ENCODE measurements around the gene TLE3.

TLE3 gene

DNA sequence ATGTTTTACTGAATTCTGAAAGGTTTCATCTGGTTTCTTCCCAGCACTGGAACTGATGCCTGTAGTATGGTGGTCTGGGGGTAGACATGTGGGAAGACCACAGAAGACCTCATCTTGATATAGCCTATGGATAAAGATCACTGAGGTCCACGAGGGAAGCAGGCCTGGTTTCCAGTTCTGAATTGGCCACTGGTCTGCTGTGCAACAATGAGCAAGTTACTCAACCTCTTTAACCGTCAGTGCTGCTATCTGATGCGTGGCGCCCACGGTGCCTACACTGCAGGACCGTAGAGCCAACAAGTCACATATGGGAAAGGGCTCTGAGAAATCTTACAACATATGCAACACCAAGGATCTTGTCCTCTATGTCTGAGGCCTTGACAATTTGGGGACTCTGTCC, 13.3 kb downstream of the TLE3 start:
- TF ChIP-seq, protein P1, sequence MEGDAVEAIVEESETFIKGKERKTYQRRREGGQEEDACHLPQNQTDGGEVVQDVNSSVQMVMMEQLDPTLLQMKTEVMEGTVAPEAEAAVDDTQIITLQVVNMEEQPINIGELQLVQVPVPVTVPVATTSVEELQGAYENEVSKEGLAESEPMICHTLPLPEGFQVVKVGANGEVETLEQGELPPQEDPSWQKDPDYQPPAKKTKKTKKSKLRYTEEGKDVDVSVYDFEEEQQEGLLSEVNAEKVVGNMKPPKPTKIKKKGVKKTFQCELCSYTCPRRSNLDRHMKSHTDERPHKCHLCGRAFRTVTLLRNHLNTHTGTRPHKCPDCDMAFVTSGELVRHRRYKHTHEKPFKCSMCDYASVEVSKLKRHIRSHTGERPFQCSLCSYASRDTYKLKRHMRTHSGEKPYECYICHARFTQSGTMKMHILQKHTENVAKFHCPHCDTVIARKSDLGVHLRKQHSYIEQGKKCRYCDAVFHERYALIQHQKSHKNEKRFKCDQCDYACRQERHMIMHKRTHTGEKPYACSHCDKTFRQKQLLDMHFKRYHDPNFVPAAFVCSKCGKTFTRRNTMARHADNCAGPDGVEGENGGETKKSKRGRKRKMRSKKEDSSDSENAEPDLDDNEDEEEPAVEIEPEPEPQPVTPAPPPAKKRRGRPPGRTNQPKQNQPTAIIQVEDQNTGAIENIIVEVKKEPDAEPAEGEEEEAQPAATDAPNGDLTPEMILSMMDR (IDR thresholded peaks at IDR 0.05; ENCODE audit: control insufficient read depth, insufficient read depth, low read depth, low read length, missing control alignments): no peak
- H3K4me3 ChIP-seq (ENCODE audit: control insufficient read depth, low read depth, low read length): no peak overlapping the region
- no peak for DNase-seq (ENCODE audit: low read depth)

DNA sequence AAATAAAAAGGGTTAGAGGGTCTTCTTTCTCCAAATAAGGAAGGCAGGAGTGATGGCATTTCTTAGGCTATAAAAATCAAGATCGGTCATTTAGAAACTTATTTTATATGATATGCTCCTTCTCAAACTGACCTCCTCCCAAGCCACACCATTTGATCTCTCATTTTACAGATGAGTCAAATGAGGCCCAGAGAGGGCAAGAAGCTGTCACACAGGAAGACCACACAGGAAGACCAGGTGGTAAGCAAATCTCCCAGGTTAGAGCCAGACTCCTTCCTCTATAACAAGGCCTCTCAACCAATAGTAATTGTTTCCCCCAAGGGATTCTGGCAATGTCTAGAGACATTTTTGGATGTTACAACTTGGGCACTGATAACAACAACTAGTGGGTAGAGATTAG, 13.8 kb downstream of the TLE3 start:
- H3K4me3 ChIP-seq (ENCODE audit: control insufficient read depth, low read depth, low read length): no peak overlapping the region
- no peak for DNase-seq (ENCODE audit: low read depth)
- TF ChIP-seq, protein P1 (IDR thresholded peaks at IDR 0.05; ENCODE audit: control insufficient read depth, insufficient read depth, low read depth, low read length, missing control alignments): no peak

DNA sequence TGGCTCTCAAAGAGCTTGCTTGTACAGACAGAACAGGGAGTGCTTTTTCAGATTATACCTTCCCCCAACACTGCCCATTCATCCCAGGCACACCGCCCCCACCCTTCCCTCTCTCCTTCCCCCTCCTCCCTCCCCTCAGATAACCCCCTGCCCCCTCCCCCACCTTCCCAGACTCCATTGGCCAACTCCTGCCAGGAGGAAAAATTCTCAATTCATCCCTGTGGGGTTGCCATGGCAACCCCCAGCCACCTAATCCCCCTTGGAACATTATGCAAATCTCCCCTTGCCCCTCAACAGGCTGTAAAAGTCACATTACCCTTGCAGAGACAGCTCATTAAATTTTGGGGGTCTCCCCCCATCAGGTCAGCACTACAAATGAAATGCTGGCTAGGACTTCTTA, 14.3 kb downstream of the TLE3 start:
- H3K4me3 ChIP-seq (ENCODE audit: control insufficient read depth, low read depth, low read length): no peak overlapping the region
- TF ChIP-seq, protein P1 (IDR thresholded peaks at IDR 0.05; ENCODE audit: control insufficient read depth, insufficient read depth, low read depth, low read length, missing control alignments): no peak
- no peak for DNase-seq (ENCODE audit: low read depth)

DNA sequence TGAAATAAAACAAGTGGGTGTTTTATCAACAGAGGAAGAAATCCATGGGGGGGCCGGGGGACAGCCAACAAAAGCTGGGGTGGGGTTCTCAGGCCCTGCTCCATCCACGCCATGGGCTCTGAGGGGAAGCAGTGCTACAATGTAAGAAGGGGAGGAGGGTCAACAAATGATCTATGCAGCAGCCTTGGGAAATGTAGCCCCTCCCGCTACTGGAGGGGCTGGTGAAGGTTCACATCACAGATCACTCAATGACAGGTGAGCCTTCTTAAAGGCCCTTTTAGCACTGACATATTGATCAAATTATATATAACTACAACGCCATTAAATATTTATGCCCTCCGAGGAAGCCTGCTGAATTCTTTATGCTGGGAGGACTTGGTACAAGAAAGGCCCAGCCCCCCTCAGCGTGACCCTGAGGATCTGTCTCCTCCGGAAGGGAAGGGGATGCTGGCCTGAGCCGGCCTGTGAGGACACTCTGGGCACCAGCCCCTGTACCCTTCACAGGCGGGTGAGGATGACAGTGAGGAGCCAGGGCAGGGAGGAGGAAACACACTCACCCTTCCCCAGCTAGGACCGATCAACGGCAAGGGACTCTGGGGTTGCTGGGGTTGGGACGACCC, 15.3 kb downstream of the TLE3 start:
- DNase-seq (ENCODE audit: low read depth): no peak
- no peak overlapping the region for H3K4me3 ChIP-seq (ENCODE audit: control insufficient read depth, low read depth, low read length)
- TF ChIP-seq, protein P1 (IDR thresholded peaks at IDR 0.05; ENCODE audit: control insufficient read depth, insufficient read depth, low read depth, low read length, missing control alignments): no peak

DNA sequence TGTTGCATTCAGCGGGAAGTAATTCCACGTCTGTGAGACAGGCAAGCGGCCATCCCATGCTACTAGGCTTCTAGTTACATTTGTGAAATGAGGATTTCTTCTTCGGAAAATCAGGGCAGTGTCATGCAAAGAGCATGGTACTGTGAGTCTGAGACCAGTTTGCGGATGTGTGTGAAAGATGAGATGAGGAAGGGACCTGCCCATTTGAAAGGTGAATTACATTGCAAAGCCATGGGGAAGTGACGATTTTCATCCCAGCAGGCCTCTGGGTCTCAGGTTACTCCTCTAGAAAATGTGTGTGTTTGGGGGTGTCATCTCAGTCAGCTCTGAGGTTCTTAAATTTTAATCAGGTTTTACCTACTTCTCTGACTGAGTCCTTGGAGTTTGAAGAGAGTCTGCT, 16.1 kb downstream of the TLE3 start:
- H3K4me3 ChIP-seq (ENCODE audit: control insufficient read depth, low read depth, low read length): no peak overlapping the region
- no peak for DNase-seq (ENCODE audit: low read depth)
- TF ChIP-seq, protein P1 (IDR thresholded peaks at IDR 0.05; ENCODE audit: control insufficient read depth, insufficient read depth, low read depth, low read length, missing control alignments): no peak

DNA sequence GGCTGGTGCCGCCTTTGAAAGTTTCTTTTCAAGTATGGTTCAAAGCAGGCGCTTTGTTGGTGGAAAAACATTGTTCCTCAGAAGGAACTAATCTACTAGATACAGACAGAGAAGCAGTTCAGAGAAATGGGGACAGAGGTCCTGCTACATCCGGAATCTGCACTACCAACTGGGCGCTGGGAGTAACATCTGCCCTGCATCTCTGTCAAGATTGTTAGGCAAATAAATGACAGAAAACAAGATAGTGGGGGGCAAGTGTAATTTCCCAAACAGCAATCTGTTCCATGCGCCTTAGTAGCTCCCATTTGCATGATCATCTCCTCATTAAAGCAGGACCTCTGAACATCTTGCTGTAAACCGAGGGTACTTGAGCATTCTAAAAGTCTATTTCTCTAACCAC, 17.4 kb downstream of the TLE3 start:
- H3K4me3 ChIP-seq (ENCODE audit: control insufficient read depth, low read depth, low read length): no peak overlapping the region
- TF ChIP-seq, protein P1 (IDR thresholded peaks at IDR 0.05; ENCODE audit: control insufficient read depth, insufficient read depth, low read depth, low read length, missing control alignments): no peak
- no peak for DNase-seq (ENCODE audit: low read depth)

DNA sequence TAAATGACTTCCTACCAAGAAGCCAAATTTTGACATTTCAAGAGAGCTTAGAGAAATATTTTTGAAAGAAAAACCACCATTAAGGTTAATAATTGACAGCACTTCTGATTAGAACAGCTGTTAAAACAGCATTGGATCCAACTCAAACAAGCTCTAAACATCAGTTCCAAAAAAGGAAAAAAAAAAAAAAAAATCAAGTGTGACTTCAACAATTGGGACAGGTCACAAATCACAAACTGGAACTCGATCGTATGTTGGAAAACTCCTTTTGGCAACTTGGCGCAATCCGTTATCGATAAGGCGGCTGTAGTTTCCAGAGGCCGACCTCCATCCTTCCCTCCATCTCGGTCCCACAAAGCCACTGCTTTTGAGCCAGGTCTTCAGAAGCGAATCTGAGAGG, 17.8 kb downstream of the TLE3 start:
- H3K4me3 ChIP-seq (ENCODE audit: control insufficient read depth, low read depth, low read length): no peak overlapping the region
- TF ChIP-seq, protein P1 (IDR thresholded peaks at IDR 0.05; ENCODE audit: control insufficient read depth, insufficient read depth, low read depth, low read length, missing control alignments): no peak
- DNase-seq (ENCODE audit: low read depth): no peak

All from AG09309 (cell line).